GM23248 (cell line): ENCODE data around the gene PRPSAP1. TPM values are rescaled to one million over a fixed set of nuclear protein-coding genes. Genes with fewer than 3 reads are reported as not detected.
A peak's percentile ranks its signal among the peaks of the same experiment; 100 is the strongest.
"Not testable (repeated sequence)": the region's sequence is repeated elsewhere in the genome, so short reads cannot be mapped to it uniquely, and the experiment has no call there.

Source experiments
- DNase-seq: peaks from one replicate; pipeline ENCODE4 v3.0.0-alpha.2; 2015
- H2AFZ ChIP-seq: fragments of 200-600 bp; sonication (generic); 2 replicates; pipeline ENCODE4 v1.6.1; 2016; ENCODE audit warnings: antibody characterized with exemption
- H3F3A ChIP-seq: fragments of 200-600 bp; sonication (generic); 2 replicates; pipeline ENCODE4 v1.6.1; 2016; ENCODE audit warnings: mild to moderate bottlenecking, antibody characterized with exemption, mixed run types; ENCODE audit not compliant: insufficient read depth
- H3K27ac ChIP-seq: fragments of 200-600 bp; sonication (generic); 2 replicates; pipeline ENCODE4 v1.5.1; 2016; ENCODE audit warnings: mild to moderate bottlenecking
- H3K27me3 ChIP-seq: fragments of 200-600 bp; sonication (generic); replicated peaks from 2 replicates; pipeline ENCODE4 v1.6.1; 2016; ENCODE audit warnings: mild to moderate bottlenecking; ENCODE audit not compliant: insufficient read depth
- H3K36me3 ChIP-seq: fragments of 200-600 bp; sonication (generic); 2 replicates; pipeline ENCODE4 v1.6.1; 2016; ENCODE audit warnings: low read depth, mild to moderate bottlenecking
- H3K4me1 ChIP-seq: fragments of 200-600 bp; sonication (generic); 2 replicates; pipeline ENCODE4 v1.6.1; 2016; ENCODE audit warnings: mild to moderate bottlenecking; ENCODE audit not compliant: insufficient read depth
- H3K4me2 ChIP-seq: fragments of 200-600 bp; sonication (generic); one replicate; pipeline ENCODE4 v1.6.1; 2016; ENCODE audit warnings: mild to moderate bottlenecking; ENCODE audit not compliant: unreplicated experiment
- H3K4me3 ChIP-seq: fragments of 200-600 bp; sonication (generic); 2 replicates; pipeline ENCODE4 v1.5.1; 2016; ENCODE audit warnings: mild to moderate bottlenecking
- H3K79me2 ChIP-seq: fragments of 200-600 bp; sonication (generic); 2 replicates; pipeline ENCODE4 v1.6.1; 2016; ENCODE audit warnings: mild to moderate bottlenecking; ENCODE audit not compliant: insufficient read depth
- H3K9ac ChIP-seq: fragments of 200-600 bp; sonication (generic); 2 replicates; pipeline ENCODE4 v1.6.1; 2016; ENCODE audit warnings: mild to moderate bottlenecking
- H3K9me2 ChIP-seq: fragments of 200-600 bp; sonication (generic); 2 replicates; pipeline ENCODE4 v1.6.1; 2016; ENCODE audit warnings: mixed run types, mild to moderate bottlenecking, moderate library complexity; ENCODE audit not compliant: insufficient read depth
- H3K9me3 ChIP-seq: fragments of 200-600 bp; sonication (generic); one replicate; pipeline ENCODE4 v1.6.1; 2017; ENCODE audit warnings: low read depth
- H4K20me1 ChIP-seq: fragments of 200-600 bp; sonication (generic); 2 replicates; pipeline ENCODE4 v1.6.0; 2016; ENCODE audit not compliant: insufficient read depth
- EZH2 ChIP-seq: fragments of 200-600 bp; sonication (generic); IDR thresholded peaks from 2 replicates; pipeline ENCODE4 v1.6.1; 2018; ENCODE audit warnings: antibody characterized with exemption, mild to moderate bottlenecking; ENCODE audit not compliant: insufficient read depth, poor library complexity, severe bottlenecking
- EZH2phosphoT487 ChIP-seq: fragments of 200-600 bp; sonication (generic); IDR thresholded peaks from 2 replicates; pipeline ENCODE4 v1.6.1; 2018; ENCODE audit warnings: antibody characterized with exemption, moderate library complexity, mild to moderate bottlenecking, low read depth; ENCODE audit not compliant: insufficient read depth
- WGBS, 2 experiments: methylation state at CpG; one replicate each; pipeline ENCODE4 v1.1.6; 2015 to 2017; ENCODE audit warnings: low lambda C conversion rate in 2 of 2, low coverage in 1 of 2; ENCODE audit errors: missing lambda C conversion rate in 2 of 2; 5-methylcytosine and 5-hydroxymethylcytosine counted together
- in situ Hi-C: fragments of 300-500 bp; cut with MboI; formaldehyde crosslinking; loops from 2 replicates; pipeline ENCODE4 v1.15.0; 2020
- polyA plus RNA-seq: library from polyadenylated mRNA; unstranded; fragments of >200 nt; fragmentation: Nextera tagmentation; extraction: Ambion mirVana; gene quantifications from 2 replicates; pipeline ENCODE4 v1.2.1, GENCODE V29; 2016
- total RNA-seq: library from RNA; depleted of rRNA; stranded (reverse); fragments of >200 nt; shearing (Covaris generic); gene quantifications from 2 replicates; pipeline ENCODE4 v1.2.3, GENCODE V29; 2014

PRPSAP1 gene
- total and polyA plus RNA-seq, 2 experiments from 2014 or later = 53.2 to 56.5 TPM

DNA sequence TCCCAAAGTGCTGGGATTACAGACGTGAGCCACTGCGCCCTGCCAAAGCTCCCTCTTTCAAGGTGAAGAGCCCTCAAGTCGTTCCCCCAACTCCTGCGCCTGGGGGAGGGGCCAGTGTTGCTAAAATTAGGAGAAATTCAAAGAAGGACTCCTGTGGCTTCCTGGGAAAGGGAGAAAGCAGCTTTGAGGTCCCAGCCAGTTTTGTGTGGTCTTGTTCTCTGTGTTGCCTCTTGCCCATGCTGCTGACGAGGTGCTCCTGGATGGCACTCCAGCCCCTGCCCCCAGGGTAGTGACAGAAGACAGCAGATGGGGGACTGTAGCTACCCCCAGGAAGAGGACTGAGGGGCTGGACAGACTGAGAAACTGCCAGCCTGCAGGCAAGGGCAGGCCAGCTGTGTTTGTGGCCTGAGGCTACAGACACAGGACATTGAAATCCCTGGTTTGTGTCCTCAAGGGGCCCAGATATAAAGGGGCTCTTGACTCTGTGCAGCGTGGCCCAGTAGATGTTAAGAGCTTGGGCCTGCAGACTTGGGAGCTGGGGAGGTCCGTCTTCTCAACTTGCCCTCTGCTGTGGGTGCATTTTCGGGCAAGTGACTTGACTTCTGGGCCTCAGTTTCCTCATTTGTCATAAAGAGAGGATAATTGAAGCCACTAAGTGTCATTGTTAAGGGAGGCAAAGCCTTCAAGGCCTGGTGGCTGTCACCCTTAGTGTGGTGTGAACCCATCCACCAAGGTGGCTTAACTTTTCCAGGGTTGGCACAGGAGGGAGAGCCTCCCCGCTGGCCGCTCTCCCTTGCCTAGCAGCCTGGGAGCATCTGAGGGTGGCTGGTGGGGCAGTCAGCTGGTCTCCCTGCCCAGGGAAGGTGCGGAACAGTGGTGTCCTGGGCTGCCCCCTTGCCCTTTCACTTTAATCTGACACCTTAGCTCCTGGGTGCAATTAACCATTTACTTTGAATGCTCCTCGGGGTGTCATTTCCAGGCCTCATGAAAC lies 84.4 kb downstream of the PRPSAP1 start:
- H3K9me2 ChIP-seq = no peaks in the 10 kb centered on the region
- H3K4me3 ChIP-seq = no peak overlapping the region
- no peaks in the 10 kb centered on the region for H3K9me3 ChIP-seq
- no peak overlapping the region; the same call in 1 of the 2 replicates for H3K27ac ChIP-seq
- in situ Hi-C loops = no loop called here
- H3K9ac ChIP-seq = no peak overlapping the region
- TF ChIP-seq EZH2 (no peak), EZH2phosphoT487 (no peak)
- H3K4me1 ChIP-seq = peaks cover 18% of the 10 kb centered on the region
- peaks cover 3% of the 10 kb centered on the region for H3F3A ChIP-seq
- H2AFZ ChIP-seq = no peak overlapping the region
- H3K36me3 ChIP-seq = no peaks in the 10 kb centered on the region
- H3K27me3 ChIP-seq = no peaks in the 10 kb centered on the region
- no peak overlapping the region for H3K4me2 ChIP-seq
- H4K20me1 ChIP-seq = no peaks in the 10 kb centered on the region
- 91 to 92% methylated on average over 12 of the region's 12 CpGs for WGBS, 2 experiments
- peaks cover 44% of the 10 kb centered on the region for H3K79me2 ChIP-seq
- no peak for DNase-seq

- Histone ChIP-seq H3F3A (peaks cover 7% of the 10 kb centered on the region), H3K4me1 (peaks cover 22% of the 10 kb centered on the region), H3K27ac (peak overlapping the region; percentile 73), H3K36me3 (no peaks in the 10 kb centered on the region), H4K20me1 (no peaks in the 10 kb centered on the region), H3K9ac (peak overlapping the region; percentile 63), H3K4me2 (peak overlapping the region; percentile 51), H3K27me3 (no peaks in the 10 kb centered on the region), H3K4me3 (no peak overlapping the region; the same call in 1 of the 2 replicates), H3K9me2 (no peaks in the 10 kb centered on the region), H3K9me3 (no peaks in the 10 kb centered on the region), H2AFZ (no peak overlapping the region), H3K79me2 (peaks cover 44% of the 10 kb centered on the region)
- WGBS, 2 experiments = 16 to 18% methylated on average over 7 to 9 of the region's 9 CpGs
- in situ Hi-C loops = no loop called here
- peak; percentile 90 for DNase-seq
- TF ChIP-seq EZH2phosphoT487 (no peak), EZH2 (no peak)
Measured at GRCh38 chr17:76268015-76268749, 85.5 kb downstream of the PRPSAP1 start.

- H4K20me1 ChIP-seq, H3K9me3 ChIP-seq, in situ Hi-C loops, H3F3A ChIP-seq, DNase-seq, H3K36me3 ChIP-seq, H3K4me3 ChIP-seq, H3K27me3 ChIP-seq, H3K9me2 ChIP-seq, H2AFZ ChIP-seq: not testable (repeated sequence)
- H3K27ac ChIP-seq = peak overlapping the region; percentile 73
- WGBS, 2 experiments = 81 to 84% methylated on average over 13 of the region's 13 CpGs
- H3K79me2 ChIP-seq = peaks cover 44% of the 10 kb centered on the region
- H3K4me1 ChIP-seq = peaks cover 22% of the 10 kb centered on the region
- peak overlapping the region; percentile 51 for H3K4me2 ChIP-seq
- peak overlapping the region; percentile 63 for H3K9ac ChIP-seq
Measured at GRCh38 chr17:76267581-76268001, 86.1 kb downstream of the PRPSAP1 start.

DNA sequence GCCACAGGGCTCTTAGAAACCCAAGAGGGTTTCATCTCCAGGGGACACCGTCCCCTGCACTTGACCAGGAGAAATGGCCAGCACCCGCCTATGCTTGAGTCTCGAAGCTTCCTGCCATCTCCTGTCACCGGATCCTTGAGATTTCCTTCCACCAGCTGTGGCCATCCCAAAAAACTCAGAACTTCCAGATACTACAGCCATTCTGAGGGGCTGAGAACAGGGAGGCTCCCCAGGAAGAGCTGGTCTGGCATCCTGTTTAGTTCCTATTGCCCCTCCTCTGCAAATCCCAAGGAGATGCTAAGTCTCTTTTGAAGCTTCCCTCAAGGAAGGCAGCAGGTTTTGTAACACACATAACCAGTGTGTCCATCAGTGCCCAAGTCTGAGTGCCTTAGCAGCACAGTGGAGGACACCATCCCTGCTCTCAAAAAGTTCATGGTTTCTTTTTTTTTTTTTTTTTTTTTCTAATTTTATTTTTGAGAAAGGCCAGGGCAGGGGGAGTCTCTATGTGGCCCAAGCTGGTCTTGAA lies 86.6 kb downstream of the PRPSAP1 start:
- no peak overlapping the region for H2AFZ ChIP-seq
- H3K27me3 ChIP-seq = no peaks in the 10 kb centered on the region
- H3K9ac ChIP-seq = peak overlapping the region; percentile 98; the same call in 1 of the 2 replicates
- peak overlapping the region; percentile 88 for H3K4me3 ChIP-seq
- 92 to 96% methylated on average over 4 of the region's 4 CpGs for WGBS, 2 experiments
- in situ Hi-C loops = no loop called here
- H3K27ac ChIP-seq = no peak overlapping the region
- TF ChIP-seq EZH2 = no peak
- TF ChIP-seq EZH2phosphoT487 = no peak
- H3F3A ChIP-seq = peaks cover 7% of the 10 kb centered on the region
- H3K79me2 ChIP-seq = peaks cover 44% of the 10 kb centered on the region
- no peaks in the 10 kb centered on the region for H4K20me1 ChIP-seq
- no peak for DNase-seq
- peaks cover 22% of the 10 kb centered on the region for H3K4me1 ChIP-seq
- H3K36me3 ChIP-seq = no peaks in the 10 kb centered on the region
- H3K9me3 ChIP-seq = no peaks in the 10 kb centered on the region
- H3K4me2 ChIP-seq = peak overlapping the region; percentile 97
- H3K9me2 ChIP-seq = no peaks in the 10 kb centered on the region
